K562 (cell line): Measurements from ENCODE around the gene SELPLG. TPM values are rescaled to one million over a fixed set of nuclear protein-coding genes. Genes with fewer than 3 reads are reported as not detected.

Experiments
- C11orf30 ChIP-seq: fragments of 450-650 bp; IDR thresholded peaks from 2 replicates; pipeline ENCODE4 v1.6.1; 2016; ENCODE audit warnings: low read depth, mild to moderate bottlenecking
- CBX8 ChIP-seq: fragments of 200-600 bp; sonication (generic); IDR thresholded peaks from 2 replicates; pipeline ENCODE4 v1.6.1; 2012; ENCODE audit warnings: borderline replicate concordance, mixed run types, low read depth, mild to moderate bottlenecking, moderate library complexity, mixed read lengths, low read length, control low read depth, inconsistent platforms; ENCODE audit not compliant: poor library complexity, severe bottlenecking; ENCODE audit errors: extremely low read depth
- DACH1 ChIP-seq: fragments of 450-650 bp; IDR thresholded peaks from 2 replicates; pipeline ENCODE4 v1.6.1; 2018; ENCODE audit not compliant: partially characterized antibody
- MAFF ChIP-seq: IDR thresholded peaks from 2 replicates; pipeline ENCODE4 v1.6.1; 2012; ENCODE audit warnings: low read length, improper control_type of control experiment
- MAFG ChIP-seq: fragments of 450-650 bp; conservative IDR thresholded peaks from 2 replicates; pipeline ENCODE4 v1.6.1; 2016; ENCODE audit warnings: missing genetic modification characterization, missing compliant biosample characterization
- MAFK ChIP-seq: IDR thresholded peaks from 2 replicates; pipeline ENCODE4 v1.6.1; 2011; ENCODE audit warnings: low read length, improper control_type of control experiment
- NCOA4 ChIP-seq: fragments of 450-650 bp; IDR thresholded peaks from 2 replicates; pipeline ENCODE4 v1.6.1; 2018; ENCODE audit warnings: mild to moderate bottlenecking; ENCODE audit not compliant: partially characterized antibody
- POLR2H ChIP-seq: IDR thresholded peaks from 2 replicates; pipeline ENCODE4 v1.6.1; 2016; ENCODE audit warnings: missing genetic modification characterization, low read depth, mild to moderate bottlenecking, control low read depth, missing compliant biosample characterization, moderate library complexity
- RBM22 ChIP-seq: fragments of 200-400 bp; formaldehyde crosslinking; IDR thresholded peaks from 2 replicates; pipeline ENCODE4 v1.6.1; 2018; ENCODE audit warnings: low read length, low read depth; ENCODE audit not compliant: poor library complexity, severe bottlenecking
- ZNF184 ChIP-seq: sonication (generic); formaldehyde crosslinking; IDR thresholded peaks from 2 replicates; pipeline ENCODE4 v1.5.0; 2020; ENCODE audit warnings: missing genetic modification reagents
- ZNF3 ChIP-seq: fragments of 250-450 bp; sonication (Bioruptor Pico); IDR thresholded peaks from 2 replicates; pipeline ENCODE4 v1.5.0; 2021; ENCODE audit warnings: mild to moderate bottlenecking, moderate library complexity
- ZNF699 ChIP-seq: fragments of 250-450 bp; sonication (Bioruptor Pico); IDR thresholded peaks from 2 replicates; pipeline ENCODE4 v1.8.0; 2021; ENCODE audit warnings: mild to moderate bottlenecking, moderate library complexity; ENCODE audit not compliant: insufficient replicate concordance
- polyA plus RNA-seq, 8 experiments: library from polyadenylated mRNA; depleted of rRNA in 4 of 8; stranded (reverse) in 5 of 8; unstranded in 3 of 8; fragments of >200 nt; fragmentation: Nextera tagmentation in 2 of 8; fragmentation: Illumina TruSeq in 1 of 8; extraction: Ambion mirVana in 2 of 8; extraction: Trizol in 1 of 8; gene quantifications; 2 replicates each; pipeline versions ENCODE4 v1.2.1 to v1.2.3, GENCODE V29; 2011 to 2014; ENCODE audit warnings: inconsistent platforms in 1 of 8, missing spikeins in 1 of 8
- total RNA-seq, 7 experiments: library from RNA; depleted of rRNA in 6 of 7; stranded (reverse); fragments of >200 nt in 6 of 7; fragmentation: Illumina TruSeq in 2 of 7; extraction: Trizol in 2 of 7; gene quantifications; 2 replicates each; pipeline versions ENCODE4 v1.2.1 to v1.2.3, GENCODE V29; 2011 to 2021; ENCODE audit warnings: low replicate concordance in 1 of 7
- TF ChIP-seq, protein P1 (sequence below), 2 experiments: fragments of 450-650 bp in 1 of 2; IDR thresholded peaks; 2 replicates each; pipeline ENCODE4 v1.6.1; 2011 to 2017; ENCODE audit warnings: low read depth in 2 of 2, antibody characterized with exemption in 1 of 2, borderline replicate concordance in 1 of 2, low read length in 1 of 2, mild to moderate bottlenecking in 1 of 2, mixed read lengths in 1 of 2; ENCODE audit not compliant: control insufficient read depth in 1 of 2

SELPLG gene
- total and polyA plus RNA-seq, 9 of the 15 experiments (the other 6 are each of a cell fraction or from before 2014, with no cell fraction given) = 0.22 to 10.2 (median 1.7) TPM

DNA sequence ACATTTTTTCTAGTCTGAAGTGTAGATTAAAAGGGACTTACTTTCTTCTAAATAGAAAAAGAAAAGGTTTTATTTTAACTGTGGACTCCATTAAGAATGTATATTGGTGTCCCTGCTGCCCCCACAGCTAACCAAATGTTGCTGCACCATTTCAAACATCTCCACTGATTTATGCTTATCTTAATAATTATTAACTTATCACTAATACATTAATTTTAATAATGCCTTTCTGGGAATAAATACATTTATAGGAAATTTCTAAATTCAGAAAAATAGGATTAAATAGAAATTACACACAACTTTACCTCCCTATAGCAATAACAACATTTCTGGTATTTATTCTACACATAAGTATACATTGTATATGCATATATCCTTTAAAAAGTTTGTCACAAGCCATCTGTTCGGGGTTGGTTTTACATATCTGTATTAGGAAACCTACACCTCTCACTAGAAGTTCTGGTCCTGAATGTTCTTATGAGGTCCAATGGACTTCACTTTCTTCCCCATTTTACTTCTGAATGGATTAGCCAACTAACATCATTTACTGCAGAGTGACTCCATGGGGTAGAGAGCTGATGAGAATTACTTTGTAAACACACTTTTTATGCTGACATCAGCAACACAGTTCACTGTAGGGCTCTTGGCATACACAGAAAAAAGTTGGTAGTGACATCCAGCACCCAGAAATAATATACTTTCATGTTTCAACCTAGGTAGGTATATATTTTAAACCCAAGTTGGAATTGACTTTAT, 9.4 kb upstream of the SELPLG start (continued):
- TF ChIP-seq, protein P1, sequence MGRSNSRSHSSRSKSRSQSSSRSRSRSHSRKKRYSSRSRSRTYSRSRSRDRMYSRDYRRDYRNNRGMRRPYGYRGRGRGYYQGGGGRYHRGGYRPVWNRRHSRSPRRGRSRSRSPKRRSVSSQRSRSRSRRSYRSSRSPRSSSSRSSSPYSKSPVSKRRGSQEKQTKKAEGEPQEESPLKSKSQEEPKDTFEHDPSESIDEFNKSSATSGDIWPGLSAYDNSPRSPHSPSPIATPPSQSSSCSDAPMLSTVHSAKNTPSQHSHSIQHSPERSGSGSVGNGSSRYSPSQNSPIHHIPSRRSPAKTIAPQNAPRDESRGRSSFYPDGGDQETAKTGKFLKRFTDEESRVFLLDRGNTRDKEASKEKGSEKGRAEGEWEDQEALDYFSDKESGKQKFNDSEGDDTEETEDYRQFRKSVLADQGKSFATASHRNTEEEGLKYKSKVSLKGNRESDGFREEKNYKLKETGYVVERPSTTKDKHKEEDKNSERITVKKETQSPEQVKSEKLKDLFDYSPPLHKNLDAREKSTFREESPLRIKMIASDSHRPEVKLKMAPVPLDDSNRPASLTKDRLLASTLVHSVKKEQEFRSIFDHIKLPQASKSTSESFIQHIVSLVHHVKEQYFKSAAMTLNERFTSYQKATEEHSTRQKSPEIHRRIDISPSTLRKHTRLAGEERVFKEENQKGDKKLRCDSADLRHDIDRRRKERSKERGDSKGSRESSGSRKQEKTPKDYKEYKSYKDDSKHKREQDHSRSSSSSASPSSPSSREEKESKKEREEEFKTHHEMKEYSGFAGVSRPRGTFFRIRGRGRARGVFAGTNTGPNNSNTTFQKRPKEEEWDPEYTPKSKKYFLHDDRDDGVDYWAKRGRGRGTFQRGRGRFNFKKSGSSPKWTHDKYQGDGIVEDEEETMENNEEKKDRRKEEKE (IDR thresholded peaks at IDR 0.05; ENCODE audit: borderline replicate concordance in 1 of 2, control insufficient read depth in 1 of 2, low read depth in 2 of 2, low read length in 1 of 2) = no peak
- peak; percentile 94 for TF ChIP-seq DACH1
- TF ChIP-seq C11orf30 = peak; percentile 93
- TF ChIP-seq ZNF184 (CRISPR knock-in tag) = no peak
- TF ChIP-seq MAFK = peak; percentile 96
- peak; percentile 96 for TF ChIP-seq MAFF
- TF ChIP-seq ZNF3 (CRISPR knock-in tag) = no peak
- TF ChIP-seq CBX8 = no peak
- peak; percentile 9 for TF ChIP-seq RBM22
- TF ChIP-seq MAFG = peak; percentile 92
- 0 out of 2 replicates have a peak, but pooled peaks have one; percentile 35 for TF ChIP-seq POLR2H (tag)
- no peak for TF ChIP-seq ZNF699 (CRISPR knock-in tag)
- no peak for TF ChIP-seq NCOA4
